Liver (tissue), 3 donors: Measurements from ENCODE around the gene GNG7.

Source experiments
- FOXA1 ChIP-seq: IDR thresholded peaks from 2 replicates; pipeline ENCODE4 v1.6.1; 2016; ENCODE audit warnings: antibody characterized with exemption
- JUND ChIP-seq, 2 donors: IDR thresholded peaks; 2 replicates each; pipeline ENCODE4 v1.6.1; 2016; ENCODE audit warnings: antibody characterized with exemption in 2 of 2
- RAD21 ChIP-seq, 2 donors: IDR thresholded peaks; 2 replicates each; pipeline ENCODE4 v1.6.1; 2016; ENCODE audit warnings: antibody characterized with exemption in 2 of 2, mild to moderate bottlenecking in 2 of 2
- RXRA ChIP-seq, 2 donors: IDR thresholded peaks; 2 replicates each; pipeline ENCODE4 v1.6.1; 2017 to 2018; ENCODE audit warnings: antibody characterized with exemption in 2 of 2, mild to moderate bottlenecking in 1 of 2
- SP1 ChIP-seq: IDR thresholded peaks from 2 replicates; pipeline ENCODE4 v1.6.1; 2018; ENCODE audit warnings: antibody characterized with exemption, mild to moderate bottlenecking
- YY1 ChIP-seq: IDR thresholded peaks from 2 replicates; pipeline ENCODE4 v1.6.1; 2016; ENCODE audit warnings: antibody characterized with exemption, mild to moderate bottlenecking
- TF ChIP-seq, protein P1 (sequence below): fragments of 150-350 bp; IDR thresholded peaks from 2 replicates; pipeline ENCODE4 v1.5.1; 2017; ENCODE audit warnings: improper control_type of control experiment, low read depth, low read length; ENCODE audit not compliant: missing input control
- TF ChIP-seq, protein P2 (sequence below): IDR thresholded peaks from 2 replicates; pipeline ENCODE4 v1.6.1; 2016; ENCODE audit warnings: antibody characterized with exemption, mild to moderate bottlenecking
- TF ChIP-seq, protein P3 (sequence below): IDR thresholded peaks from 2 replicates; pipeline ENCODE4 v1.6.1; 2016; ENCODE audit warnings: antibody characterized with exemption
- donor health status: healthy.
- donor health status: healthy.

DNA sequence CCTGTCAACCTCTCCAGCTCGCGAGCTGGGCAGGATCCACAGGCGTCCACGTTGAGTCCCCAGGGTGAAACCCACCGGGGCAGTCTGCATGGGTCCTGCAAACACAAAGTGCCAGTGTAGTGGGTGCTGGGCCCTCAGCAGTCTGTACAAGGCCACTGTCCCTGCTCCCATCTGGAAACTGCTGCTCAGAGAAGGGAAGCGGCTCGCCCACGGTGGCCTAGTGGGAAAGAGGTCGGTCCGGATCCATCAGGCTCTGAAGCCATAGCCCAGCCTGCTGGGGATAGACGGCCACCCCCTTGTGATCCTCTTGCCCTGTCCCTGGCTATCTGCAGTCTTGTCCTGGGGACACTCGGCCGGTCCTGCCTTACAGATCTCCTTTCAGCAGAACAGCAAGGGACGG lies 21.3 kb upstream of the GNG7 start:
- TF ChIP-seq, protein P1, sequence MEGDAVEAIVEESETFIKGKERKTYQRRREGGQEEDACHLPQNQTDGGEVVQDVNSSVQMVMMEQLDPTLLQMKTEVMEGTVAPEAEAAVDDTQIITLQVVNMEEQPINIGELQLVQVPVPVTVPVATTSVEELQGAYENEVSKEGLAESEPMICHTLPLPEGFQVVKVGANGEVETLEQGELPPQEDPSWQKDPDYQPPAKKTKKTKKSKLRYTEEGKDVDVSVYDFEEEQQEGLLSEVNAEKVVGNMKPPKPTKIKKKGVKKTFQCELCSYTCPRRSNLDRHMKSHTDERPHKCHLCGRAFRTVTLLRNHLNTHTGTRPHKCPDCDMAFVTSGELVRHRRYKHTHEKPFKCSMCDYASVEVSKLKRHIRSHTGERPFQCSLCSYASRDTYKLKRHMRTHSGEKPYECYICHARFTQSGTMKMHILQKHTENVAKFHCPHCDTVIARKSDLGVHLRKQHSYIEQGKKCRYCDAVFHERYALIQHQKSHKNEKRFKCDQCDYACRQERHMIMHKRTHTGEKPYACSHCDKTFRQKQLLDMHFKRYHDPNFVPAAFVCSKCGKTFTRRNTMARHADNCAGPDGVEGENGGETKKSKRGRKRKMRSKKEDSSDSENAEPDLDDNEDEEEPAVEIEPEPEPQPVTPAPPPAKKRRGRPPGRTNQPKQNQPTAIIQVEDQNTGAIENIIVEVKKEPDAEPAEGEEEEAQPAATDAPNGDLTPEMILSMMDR, result no peak
- TF ChIP-seq JUND (IDR thresholded peaks at IDR 0.05) (no peak), YY1 (no peak), FOXA1 (no peak), RAD21 (IDR thresholded peaks at IDR 0.05) (no peak), SP1 (no peak), RXRA (IDR thresholded peaks at IDR 0.05) (no peak)
- TF ChIP-seq, protein P2, sequence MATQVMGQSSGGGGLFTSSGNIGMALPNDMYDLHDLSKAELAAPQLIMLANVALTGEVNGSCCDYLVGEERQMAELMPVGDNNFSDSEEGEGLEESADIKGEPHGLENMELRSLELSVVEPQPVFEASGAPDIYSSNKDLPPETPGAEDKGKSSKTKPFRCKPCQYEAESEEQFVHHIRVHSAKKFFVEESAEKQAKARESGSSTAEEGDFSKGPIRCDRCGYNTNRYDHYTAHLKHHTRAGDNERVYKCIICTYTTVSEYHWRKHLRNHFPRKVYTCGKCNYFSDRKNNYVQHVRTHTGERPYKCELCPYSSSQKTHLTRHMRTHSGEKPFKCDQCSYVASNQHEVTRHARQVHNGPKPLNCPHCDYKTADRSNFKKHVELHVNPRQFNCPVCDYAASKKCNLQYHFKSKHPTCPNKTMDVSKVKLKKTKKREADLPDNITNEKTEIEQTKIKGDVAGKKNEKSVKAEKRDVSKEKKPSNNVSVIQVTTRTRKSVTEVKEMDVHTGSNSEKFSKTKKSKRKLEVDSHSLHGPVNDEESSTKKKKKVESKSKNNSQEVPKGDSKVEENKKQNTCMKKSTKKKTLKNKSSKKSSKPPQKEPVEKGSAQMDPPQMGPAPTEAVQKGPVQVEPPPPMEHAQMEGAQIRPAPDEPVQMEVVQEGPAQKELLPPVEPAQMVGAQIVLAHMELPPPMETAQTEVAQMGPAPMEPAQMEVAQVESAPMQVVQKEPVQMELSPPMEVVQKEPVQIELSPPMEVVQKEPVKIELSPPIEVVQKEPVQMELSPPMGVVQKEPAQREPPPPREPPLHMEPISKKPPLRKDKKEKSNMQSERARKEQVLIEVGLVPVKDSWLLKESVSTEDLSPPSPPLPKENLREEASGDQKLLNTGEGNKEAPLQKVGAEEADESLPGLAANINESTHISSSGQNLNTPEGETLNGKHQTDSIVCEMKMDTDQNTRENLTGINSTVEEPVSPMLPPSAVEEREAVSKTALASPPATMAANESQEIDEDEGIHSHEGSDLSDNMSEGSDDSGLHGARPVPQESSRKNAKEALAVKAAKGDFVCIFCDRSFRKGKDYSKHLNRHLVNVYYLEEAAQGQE, result no peak
- TF ChIP-seq, protein P3, sequence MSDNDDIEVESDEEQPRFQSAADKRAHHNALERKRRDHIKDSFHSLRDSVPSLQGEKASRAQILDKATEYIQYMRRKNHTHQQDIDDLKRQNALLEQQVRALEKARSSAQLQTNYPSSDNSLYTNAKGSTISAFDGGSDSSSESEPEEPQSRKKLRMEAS, result no peak
